GM18498 (cell line): ENCODE results near the gene AHNAK2.
A peak's percentile ranks its signal among the peaks of the same experiment; 100 is the strongest.

Experiments used
- ATAC-seq: cut with Tn5 transposase; IDR thresholded peaks from one replicate; pipeline ENCODE4 v1.9.1; 2021; ENCODE audit warnings: mild to moderate bottlenecking, moderate library complexity; ENCODE audit not compliant: unreplicated experiment

AHNAK2 gene

DNA sequence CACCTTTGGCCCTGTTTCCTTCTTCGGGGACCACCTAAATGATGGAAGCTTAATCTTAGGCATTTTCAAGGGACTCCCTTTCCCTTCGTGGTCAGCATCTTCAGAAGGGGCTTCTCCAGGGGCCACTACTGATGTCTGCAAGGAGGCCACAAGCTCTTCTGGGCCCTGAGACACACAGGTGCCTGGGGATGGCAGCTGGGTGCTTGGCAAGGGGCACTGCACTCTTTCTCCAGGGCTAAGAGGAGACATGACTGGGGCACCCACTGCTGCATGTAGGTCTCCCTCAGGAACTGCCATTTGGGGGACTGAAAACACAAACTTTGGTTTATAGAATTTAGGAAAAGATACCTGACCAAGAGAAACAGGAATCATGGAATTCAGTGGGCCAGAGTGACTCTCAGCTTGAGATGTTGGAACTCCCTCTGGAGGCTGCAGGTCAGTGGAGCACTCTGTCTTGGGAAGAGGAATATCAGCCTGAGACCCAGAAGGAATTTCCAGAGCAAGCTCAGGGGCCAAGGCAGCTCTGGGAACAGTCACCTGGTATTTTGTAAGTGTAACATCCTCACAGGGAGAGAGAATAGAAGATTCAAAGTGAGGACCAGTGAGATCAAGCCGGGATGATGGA lies 37.5 kb downstream of the AHNAK2 start:
- ATAC-seq: no peak

DNA sequence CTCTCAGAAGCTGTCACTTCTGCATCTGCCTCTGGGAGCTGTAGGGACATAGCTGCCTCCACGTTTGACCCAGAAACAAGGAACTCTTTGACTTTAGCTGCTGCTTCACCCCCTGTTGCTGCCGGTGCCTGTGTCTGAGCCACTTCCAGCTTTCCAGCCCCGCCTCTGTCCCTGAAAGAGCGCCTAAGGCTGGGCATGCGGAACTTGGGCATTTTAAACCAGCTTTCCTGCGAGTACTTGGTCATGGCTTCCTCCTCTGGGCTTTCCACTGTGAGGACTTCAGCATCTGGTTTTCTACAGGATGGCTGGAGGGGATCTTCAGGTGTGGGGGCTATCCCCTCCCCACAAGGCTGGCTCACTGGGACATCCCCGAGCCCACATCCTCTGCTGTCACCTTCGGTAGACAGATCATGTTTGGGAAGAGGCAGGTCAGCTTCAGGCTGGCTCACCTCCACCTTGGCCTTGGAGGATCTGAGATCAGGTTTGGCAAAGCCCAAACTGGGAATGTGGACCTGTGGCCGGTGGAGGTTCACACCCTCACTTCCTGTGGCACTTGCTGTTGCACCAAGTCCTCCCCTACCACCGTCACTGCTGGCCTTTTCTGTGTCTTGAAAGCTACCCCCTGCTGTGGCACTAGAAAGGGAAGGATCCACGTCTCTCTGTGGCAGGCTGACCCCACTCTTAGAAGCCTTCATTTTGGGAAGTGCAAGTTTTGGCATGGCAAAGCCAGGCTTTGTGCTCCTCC lies 38.3 kb downstream of the AHNAK2 start:
- no peak for ATAC-seq

DNA sequence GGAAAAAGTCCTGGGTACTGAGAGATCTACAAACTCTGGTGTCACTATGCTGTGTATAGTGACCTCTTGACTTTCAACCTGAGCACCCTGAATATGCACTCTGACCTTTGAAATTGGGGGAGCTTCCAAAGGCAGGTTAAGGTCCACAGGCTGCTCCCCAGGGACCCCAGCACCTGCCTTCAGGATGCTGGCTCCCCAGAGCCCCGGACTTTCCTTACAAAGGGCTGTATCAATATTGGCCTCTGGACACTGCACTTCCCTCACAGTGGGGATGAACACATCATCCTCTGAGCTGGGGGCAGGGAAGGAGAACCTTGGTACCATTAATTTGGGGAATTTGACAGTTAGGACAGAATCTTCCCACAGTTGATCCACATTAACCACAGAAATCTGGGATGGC lies 39.2 kb downstream of the AHNAK2 start:
- ATAC-seq: no peak

DNA sequence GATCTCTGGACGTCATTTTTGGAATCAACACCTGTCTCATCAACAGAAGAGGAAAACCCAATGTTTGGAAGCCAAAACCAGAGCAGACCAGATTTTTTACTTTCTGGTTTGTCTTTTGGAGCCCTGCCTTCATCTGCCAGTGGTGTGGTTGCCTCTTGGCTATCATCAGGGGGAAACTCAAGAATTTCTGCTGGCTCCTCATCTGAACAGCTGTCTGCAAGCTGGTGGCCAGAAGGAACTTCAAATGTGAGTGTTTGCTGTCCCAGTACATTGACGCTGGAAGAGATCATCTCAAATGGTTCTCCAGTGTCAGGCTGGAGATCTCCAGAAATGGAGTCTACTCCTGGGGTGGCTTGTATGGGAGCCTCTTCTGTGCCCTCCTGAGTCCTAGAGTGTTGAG lies 39.7 kb downstream of the AHNAK2 start:
- ATAC-seq: no peak

DNA sequence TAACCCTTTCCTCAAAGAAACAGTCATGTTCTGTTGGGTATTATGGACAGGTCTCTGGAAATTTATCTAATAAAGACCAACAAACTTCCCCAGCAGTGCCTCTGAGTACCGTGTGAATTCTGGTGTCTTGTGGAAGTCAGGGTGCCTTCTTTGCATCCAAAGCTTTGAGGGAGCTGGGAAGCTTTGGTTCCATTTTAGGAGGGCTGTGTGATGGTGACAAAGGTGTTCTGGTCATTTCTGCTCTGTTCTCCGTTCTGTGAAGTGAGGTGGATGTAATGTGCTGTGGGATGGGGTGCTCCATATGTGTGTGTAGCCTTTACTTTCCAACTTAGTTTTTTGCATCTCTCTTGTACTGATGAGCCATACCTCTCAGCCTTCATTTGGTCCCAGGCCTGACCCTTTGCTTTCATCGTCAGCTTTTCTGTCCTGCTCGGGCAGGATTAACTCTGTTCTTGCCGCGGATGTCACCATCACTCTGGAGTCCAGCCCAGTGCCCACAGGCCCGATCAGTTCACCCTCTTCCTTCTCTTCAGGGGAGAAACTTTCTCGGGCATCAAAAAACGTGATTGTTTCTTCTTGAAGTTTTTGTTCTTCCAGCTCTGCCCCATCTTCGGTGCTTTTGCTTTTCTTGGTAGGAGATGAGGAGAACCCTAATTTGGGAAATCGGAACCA lies 40.3 kb downstream of the AHNAK2 start:
- no peak for ATAC-seq

DNA sequence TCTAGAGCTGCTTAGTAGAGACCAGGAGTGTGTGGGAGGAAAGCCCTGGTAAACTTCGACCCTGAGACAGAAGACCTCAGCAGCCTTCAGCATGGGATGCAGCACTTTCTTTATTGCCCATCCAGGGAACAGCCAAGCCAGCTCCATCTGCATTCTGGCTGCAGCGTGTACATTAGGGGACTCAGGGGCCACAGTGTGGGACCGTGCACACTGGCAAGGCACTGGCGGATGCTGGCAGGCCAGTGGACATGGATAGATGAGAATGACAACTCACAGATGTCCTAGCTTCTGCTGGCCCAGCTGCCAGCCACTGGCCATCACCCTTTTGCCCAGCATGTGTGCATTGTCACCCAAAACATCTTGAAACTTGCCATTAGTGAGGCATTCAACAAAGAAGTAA lies 41.0 kb downstream of the AHNAK2 start:
- ATAC-seq: no peak

DNA sequence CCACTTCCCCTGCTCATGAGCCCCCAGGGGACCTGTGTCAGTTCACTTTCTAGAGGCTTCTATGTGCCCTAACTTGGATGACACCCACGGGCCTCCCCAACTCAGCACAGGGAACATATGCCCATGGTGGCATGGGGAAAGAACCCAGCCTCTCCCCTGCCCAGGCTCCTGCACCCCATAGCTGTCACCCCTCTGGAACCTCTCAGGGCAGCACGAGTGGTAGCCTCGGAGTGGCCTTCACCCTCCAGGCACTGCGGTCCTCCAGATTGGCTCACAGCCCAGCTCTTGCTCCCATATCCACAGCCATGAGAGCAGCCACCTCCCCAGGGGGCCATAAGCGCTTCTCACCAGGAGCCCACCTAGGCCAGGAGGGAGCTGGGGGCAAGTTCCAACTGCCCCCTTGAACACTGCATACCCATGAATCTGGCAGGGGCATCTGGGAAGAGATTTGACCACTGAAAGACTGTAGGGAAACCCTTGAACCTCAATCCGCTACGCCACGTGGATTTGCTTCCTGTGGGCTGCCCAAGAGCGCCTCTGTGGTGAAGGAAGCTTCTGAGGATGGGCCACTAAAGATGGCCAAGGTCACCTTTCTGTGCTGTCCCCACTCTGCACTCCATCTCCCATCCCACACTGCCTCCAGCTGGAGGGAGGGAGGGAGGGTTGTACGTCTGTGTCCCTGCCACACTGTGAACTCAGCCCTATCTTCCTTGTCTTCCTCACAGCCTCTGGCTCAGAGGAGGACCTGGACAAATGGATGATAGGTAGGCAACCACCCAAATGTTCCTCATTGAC lies 41.6 kb downstream of the AHNAK2 start:
- ATAC-seq: no peak

DNA sequence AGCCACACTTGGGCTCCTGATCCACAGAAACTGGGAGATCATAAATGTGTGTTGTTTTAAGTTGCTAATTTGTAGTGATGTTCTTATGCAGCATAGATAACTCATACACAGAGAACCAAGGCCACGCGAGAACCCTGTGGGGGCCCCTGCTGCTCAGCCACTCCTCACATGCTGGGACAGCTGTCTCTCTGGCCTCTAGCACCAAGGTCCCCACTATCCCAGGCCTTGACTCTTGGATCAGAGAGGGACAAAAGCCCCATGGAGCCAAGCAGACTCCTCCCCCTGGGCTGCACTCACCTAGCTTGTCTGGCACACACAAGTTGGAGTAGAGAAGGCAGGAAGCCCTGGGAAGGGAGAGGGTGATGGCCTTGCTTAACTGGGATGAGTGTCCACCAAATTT lies 42.2 kb downstream of the AHNAK2 start:
- ATAC-seq: no peak

DNA sequence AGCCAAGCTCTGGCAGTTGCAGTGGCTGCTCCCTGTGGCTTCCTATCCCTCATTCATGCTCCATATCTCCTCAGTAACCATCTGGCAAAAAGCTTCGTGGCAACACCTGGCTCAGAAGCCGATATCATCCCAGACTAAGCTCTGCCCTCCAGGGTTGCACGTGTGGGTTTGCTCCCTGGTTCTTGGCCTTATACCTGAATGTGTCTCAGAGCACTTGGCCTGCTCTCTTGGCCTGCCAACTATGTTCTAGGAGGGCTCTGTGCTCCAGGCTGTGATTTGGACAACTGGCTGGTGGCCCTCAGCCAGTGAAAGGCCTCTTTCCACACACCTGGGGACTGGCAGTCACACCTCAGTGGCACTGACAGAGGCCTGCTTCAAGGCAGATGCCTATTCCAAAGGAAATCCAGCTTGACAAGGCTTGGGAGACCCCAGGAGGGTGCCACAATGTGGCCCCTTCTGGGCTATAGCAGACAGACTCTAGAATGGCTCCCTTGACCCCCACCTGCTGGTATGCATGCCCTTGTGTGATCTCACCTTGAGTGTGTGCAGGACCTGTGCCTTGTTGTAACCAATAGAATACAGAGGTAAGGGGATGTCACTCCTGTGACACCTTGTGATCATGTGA lies 43.0 kb downstream of the AHNAK2 start:
- no peak for ATAC-seq

DNA sequence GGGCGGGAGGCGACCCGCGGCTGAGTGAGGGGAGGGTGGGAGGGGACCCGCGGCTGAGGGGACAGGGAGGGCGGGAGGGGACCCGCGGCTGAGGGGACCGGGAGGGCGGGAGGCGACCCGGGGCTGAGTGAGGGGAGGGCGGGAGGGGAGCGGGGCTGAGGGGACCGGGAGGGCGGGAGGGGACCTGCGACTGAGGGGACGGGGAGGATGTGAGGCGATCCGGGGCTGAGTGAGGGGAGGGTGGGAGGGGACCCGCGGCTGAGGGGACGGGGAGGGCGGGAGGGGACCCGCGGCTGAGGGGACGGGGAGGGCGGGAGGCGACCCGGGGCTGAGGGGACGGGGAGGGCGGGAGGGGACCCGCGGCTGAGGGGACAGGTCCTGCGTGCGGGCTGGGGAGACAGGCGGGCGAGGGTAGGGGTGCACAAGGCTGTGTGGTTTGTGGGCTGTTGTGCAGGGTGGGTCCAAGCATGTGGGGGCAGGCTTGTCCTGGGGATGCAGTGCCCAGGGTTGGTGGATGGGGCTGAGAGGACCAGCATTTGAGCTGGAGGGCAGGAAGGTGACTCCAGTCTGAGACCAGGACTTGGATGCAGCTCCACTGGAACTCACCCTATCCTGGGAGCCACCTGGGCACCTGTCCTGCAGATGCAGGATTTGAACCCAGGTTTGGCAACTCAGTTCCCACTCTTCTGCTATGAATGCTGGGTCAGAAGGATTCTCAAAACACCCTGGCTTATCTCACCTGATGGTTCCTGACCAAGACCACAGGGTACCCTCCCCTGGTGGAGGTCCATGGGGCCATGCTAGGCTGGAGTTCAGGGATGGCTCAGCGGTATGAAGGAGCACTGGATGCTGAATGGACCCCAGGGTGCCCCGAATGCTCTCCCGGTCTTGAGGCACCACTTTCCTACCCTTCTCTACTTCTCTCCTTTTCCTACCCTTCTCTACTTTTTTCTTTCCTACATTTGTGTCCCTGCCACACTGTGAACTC lies 44.1 kb downstream of the AHNAK2 start:
- ATAC-seq: no peak

DNA sequence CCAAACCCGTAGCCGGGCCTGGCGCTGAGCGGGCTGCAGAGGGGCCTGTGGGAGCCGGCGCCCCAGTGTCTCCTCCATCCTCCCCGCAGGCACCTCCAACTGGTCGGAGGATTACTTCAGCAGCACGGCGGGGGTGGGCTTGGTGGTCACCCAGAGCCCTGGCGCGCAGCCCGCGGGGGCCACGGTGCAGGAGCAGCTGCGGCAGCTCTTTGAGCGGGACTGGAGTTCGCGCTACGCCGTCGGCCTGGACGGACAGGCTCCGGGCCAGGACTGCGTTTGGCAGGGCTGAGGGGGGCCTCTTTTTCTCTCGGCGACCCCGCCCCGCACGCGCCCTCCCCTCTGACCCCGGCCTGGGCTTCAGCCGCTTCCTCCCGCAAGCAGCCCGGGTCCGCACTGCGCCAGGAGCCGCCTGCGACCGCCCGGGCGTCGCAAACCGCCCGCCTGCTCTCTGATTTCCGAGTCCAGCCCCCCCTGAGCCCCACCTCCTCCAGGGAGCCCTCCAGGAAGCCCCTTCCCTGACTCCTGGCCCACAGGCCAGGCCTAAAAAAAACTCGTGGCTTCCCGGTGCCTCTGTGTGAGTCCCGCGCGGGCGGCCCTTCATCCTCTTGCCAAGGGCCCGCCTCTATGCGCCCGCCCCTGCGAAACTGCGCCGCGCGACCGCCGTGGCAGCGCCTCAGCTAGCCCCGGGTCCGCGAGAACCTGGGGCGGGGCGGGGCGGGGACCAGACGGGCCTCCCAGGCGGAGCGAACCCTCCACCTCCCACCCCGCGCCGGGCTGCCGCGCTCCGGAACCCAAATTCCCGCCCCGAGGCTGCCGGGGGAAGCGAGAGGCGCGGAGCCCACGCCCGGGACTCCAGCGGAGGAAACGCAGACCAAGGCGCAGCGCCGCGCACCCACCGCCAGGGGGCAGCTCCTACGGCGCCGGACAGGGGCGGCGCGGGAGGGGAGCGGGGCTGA lies 45.2 kb downstream of the AHNAK2 start:
- ATAC-seq: peak; percentile 75

DNA sequence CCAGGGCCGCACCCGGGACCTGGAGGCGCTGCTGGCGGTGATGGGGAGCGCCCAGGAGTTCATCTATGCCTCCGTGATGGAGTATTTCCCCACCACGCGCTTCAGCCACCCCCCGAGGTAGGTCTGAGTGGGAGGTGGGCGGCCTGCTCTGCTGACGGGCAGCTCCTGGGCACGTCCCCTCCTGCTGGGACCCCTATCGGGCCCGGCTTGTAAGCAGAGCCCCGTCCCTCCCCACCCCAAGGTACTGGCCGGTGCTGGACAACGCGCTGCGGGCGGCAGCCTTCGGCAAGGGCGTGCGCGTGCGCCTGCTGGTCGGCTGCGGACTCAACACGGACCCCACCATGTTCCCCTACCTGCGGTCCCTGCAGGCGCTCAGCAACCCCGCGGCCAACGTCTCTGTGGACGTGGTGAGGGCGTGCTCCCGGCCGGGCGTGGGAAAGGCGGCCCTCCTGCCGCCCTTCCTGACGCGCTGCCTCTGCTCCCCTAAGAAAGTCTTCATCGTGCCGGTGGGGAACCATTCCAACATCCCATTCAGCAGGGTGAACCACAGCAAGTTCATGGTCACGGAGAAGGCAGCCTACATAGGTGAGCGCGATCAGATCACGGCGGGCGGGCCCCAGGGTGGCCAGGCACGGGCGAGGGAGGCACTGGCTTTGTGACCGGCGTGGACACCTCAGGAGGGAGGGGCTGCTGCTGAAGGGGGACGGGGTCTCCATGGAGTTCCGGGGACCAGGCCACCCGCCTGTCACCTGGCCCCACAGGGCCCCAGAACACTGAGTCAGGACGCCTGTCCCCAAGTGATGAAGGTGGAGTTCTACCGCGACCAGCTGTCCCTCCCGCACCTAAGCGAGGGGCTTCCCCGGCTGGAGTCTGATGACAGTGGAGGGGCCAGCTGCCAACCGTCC lies 46.2 kb downstream of the AHNAK2 start:
- no peak for ATAC-seq

DNA sequence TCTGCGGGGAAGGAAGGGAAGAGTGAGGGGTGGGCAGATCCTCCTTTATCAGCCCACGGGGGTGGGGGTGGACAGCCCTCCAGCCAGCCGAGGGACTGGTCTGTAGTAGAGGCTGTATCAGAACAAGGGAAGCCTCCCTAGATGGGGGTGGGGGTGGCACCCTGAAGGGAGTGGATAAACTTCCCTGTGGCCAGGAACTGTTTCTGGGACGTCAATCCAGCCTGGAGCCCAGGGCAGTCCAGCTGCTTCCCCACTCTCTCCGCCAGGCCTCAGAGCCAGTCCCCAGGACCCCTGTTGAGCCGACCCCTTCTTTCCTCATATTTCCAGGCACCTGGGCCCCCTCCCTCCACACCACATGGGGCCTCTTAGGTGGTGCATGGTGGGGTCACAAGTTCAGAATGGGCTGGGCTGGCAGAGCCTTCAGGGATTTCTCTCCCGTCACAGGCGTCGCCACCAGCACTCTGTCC lies 46.8 kb downstream of the AHNAK2 start:
- ATAC-seq: no peak

DNA sequence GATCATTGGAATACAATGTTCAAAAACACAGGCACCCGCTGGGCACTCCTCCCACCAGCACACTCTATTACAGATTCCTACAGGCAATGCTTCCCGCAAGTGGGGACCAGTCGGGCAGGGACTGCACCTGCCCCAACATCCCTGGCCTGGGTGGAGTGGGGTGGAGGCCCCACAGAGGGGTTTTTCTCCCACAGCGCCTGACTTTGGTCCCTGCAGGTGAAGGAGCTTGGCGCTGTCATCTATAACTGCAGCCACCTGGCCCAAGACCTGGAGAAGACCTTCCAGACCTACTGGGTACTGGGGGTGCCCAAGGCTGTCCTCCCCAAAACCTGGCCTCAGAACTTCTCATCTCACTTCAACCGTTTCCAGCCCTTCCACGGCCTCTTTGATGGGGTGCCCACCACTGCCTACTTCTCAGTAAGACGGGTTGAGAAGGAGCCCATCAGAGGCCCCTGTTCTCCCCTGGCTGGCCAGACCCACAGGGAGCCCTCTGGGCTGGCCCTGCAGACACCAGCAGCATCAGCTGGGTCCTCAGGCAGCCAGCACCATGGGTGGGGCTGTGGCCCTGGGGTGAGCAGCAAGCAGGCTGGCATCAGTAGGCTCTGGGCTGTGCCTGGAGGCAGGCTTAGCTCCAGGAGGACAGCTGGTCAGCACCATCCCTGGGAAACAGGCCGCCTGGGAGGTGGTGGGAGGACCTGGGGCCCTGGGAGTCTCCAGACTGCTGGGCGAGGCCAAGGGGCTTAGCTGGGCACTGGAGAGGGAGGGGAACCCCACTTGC lies 47.5 kb downstream of the AHNAK2 start:
- no peak for ATAC-seq

DNA sequence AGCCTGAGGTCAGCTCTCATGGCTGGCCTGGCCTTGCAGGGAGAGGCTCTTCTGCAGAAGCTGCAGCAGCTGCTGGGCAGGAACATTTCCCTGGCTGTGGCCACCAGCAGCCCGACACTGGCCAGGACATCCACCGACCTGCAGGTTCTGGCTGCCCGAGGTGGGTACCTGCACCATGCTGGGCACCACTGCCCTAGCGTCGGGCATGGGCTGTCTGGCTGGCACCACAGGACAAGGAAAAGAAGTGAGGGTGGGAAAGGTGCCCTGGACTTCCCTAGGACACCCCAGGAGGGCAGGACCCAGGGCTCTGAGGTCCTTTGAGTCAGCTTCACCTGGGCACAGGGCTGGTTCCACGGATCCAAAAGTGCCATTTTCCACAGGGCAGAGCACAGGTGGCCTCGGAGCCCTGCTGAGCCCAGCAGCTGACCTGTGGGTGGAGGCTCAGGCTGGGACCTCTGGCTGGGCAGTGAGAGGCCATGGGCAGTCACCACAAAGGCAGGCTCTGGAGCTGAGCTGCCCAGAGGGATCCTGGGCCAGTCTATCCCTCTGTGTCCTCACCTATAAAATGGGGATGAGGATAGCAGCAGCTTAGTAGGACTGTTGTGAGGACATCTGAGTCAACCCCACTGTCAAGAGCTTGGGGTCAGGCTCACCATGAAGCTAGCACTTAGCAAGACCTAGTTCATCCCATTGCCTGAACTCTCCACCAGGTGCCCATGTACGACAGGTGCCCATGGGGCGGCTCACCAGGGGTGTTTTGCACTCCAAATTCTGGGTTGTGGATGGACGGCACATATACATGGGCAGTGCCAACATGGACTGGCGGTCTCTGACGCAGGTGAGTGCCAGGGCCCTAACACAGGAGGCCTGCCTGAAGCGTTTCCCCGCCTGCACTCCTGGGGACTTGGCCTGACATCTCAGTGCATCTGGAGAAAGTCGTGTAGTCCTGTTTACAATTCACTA lies 48.6 kb downstream of the AHNAK2 start:
- no peak for ATAC-seq
